DND-41 (cell line): Measurements from ENCODE around the gene BBS10.
A peak's percentile ranks its signal among the peaks of the same experiment; 100 is the strongest.

Source experiments
- CTCF ChIP-seq: IDR thresholded peaks from 2 replicates; pipeline ENCODE4 v1.5.1; 2012; ENCODE audit warnings: borderline replicate concordance, low read length, moderate library complexity, mild to moderate bottlenecking; ENCODE audit not compliant: poor library complexity, severe bottlenecking; ENCODE audit errors: extremely low read depth
- EZH2 ChIP-seq: IDR thresholded peaks from 3 replicates; pipeline ENCODE4 v1.6.1; 2012; ENCODE audit warnings: borderline replicate concordance, low read depth, mild to moderate bottlenecking, moderate library complexity, low read length, inconsistent platforms; ENCODE audit not compliant: severe bottlenecking

GRCh38 chr12:76348079-76348901 lies at the start of gene BBS10:
- TF ChIP-seq CTCF = peak; percentile 67
- no peak for TF ChIP-seq EZH2
